ENCODE data around the gene ATN1. TPM values are rescaled to one million over a fixed set of nuclear protein-coding genes. Genes with fewer than 3 reads are reported as not detected.

The ATN1 gene
- total RNA-seq, 1 experiment from 2014 or later, result 3.1 TPM

DNA sequence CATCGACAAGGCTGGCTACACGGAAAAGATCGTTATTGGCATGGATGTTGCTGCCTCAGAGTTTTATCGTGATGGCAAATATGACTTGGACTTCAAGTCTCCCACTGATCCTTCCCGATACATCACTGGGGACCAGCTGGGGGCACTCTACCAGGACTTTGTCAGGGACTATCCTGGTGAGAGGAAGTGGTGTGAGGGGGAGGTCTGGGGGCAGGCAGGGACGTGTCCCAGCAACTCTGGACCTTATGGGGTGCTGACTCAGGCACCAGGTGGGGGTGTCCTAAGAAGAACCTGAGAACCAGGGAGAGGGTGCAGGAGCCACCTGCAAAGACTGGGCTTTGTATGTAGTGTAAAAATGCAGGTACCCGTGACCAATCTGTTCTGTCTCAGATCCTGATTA lies 8.2 kb upstream of the ATN1 start:
- in situ Hi-C loops (cut with HindIII; ENCODE audit: low pct_unique_long_range_greater_than_20kb, low sequenced_read_pairs), result no loop called here
- no peak for DNase-seq (ENCODE audit: low read depth, low spot score)

- in situ Hi-C loops (cut with HindIII; ENCODE audit: low pct_unique_long_range_greater_than_20kb, low sequenced_read_pairs), result no loop called here
Measured at GRCh38 chr12:6921539-6921938, 6.2 kb upstream of the ATN1 start.

GRCh38 chr12:6921996-6922946 lies 5.5 kb upstream of the ATN1 start:
- in situ Hi-C loops (cut with HindIII; ENCODE audit: low pct_unique_long_range_greater_than_20kb, low sequenced_read_pairs), result no loop called here
- DNase-seq (ENCODE audit: low read depth, low spot score), result no peak

More at GRCh38 chr12:6921539-6921938, 6.2 kb upstream of the ATN1 start:
- DNase-seq (ENCODE audit: low read depth, low spot score), result no peak

DNA sequence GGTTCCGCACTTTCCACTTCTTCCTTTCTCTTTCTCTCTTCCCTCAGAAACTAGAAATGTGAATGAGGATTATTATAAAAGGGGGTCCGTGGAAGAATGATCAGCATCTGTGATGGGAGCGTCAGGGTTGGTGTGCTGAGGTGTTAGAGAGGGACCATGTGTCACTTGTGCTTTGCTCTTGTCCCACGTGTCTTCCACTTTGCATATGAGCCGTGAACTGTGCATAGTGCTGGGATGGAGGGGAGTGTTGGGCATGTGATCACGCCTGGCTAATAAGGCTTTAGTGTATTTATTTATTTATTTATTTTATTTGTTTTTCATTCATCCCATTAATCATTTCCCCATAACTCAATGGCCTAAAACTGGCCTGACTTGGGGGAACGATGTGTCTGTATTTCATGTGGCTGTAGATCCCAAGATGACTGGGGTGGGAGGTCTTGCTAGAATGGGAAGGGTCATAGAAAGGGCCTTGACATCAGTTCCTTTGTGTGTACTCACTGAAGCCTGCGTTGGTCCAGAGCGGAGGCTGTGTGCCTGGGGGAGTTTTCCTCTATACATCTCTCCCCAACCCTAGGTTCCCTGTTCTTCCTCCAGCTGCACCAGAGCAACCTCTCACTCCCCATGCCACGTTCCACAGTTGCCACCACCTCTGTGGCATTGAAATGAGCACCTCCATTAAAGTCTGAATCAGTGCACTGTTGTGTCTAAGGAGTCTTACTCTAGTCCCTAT lies 4.6 kb upstream of the ATN1 start:
- in situ Hi-C loops (cut with HindIII; ENCODE audit: low pct_unique_long_range_greater_than_20kb, low sequenced_read_pairs), result no loop called here

GRCh38 chr12:6923851-6924250 lies 3.9 kb upstream of the ATN1 start:
- in situ Hi-C loops (cut with HindIII; ENCODE audit: low pct_unique_long_range_greater_than_20kb, low sequenced_read_pairs), result no loop called here

More for the DNA sequence above, 4.6 kb upstream of the ATN1 start:
- no peak for DNase-seq (ENCODE audit: low read depth, low spot score)

GRCh38 chr12:6925239-6925539 lies 2.6 kb upstream of the ATN1 start:
- no peak for DNase-seq (ENCODE audit: low read depth, low spot score)
- in situ Hi-C loops (cut with HindIII; ENCODE audit: low pct_unique_long_range_greater_than_20kb, low sequenced_read_pairs), result no loop called here

More at GRCh38 chr12:6923851-6924250, 3.9 kb upstream of the ATN1 start:
- DNase-seq (ENCODE audit: low read depth, low spot score), result no peak

DNA sequence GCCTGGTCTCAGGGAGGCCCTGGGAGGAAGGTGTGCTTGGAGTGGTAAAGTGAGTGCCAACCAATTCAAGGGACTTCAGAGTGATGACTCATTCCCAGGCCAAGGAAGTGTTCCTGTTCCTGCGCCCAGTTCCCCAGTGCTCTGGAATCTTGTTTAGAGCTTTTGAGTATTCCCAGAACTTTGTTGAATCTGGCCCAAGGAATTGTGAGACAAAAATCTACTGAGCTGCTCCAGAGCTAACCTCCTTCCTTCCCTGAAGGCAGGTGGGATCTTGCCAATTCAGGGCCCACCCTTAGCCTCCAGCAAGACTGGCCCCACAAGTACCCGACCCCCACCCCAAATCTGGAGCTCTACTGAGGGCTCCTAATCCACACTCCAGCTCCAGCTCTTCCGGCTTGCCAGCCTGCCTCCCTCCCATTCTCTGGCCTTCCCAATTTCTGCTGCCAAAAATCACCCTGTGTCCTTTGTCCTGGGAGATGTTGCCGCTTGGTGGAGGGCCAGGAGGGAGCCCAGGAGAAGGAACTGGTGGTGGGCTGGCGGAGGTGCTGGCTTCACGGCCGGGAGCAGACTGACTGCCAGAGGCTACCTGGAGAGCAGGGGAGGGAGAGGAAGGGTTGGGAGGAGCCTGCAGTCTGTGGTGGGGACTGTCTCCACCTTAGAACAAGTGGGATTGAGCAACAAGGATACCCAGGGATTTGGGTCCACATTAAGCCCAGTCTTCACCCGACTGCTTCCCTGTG lies 2.0 kb upstream of the ATN1 start:
- DNase-seq (ENCODE audit: low read depth, low spot score), result peak; percentile 67
- in situ Hi-C loops (cut with HindIII; ENCODE audit: low pct_unique_long_range_greater_than_20kb, low sequenced_read_pairs), result no loop called here

DNA sequence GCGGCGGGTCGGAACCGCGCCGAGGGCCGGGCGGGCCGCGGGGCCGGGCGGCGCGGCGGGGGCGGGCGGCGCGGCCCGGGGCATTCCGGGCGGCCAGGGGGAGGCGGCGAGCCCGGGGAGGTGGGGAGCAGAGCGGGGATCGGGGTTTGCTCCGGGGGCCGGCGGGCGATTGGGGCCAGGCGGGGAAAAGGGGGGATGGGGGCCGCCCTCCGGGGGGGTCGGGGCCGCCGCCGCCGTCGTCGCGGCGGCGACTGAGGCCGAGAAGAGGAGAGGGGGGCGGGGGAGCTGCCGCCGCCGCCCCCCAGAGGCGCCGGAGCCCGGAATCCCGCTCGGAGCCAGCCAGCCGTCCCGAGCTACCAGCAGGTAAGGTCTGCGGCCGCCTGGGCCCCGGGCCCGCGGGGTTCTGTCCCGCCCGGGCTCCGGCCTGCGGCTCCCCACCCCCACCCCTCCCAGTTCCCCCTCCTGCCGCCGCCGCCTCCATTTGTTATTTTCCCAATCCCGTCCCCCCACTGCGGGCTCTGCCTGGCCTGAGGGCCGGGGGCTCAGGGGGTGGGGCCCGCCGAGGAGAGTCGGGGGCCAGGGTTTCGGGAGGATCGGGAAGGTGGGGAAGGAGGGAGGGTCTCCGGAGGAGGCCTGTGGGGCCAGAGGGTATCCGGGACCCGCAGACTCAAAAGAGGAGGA lies 403 bp downstream of the ATN1 start:
- in situ Hi-C loops (cut with HindIII; ENCODE audit: low pct_unique_long_range_greater_than_20kb, low sequenced_read_pairs), result no loop called here
- no peak for DNase-seq (ENCODE audit: low read depth, low spot score)

DNA sequence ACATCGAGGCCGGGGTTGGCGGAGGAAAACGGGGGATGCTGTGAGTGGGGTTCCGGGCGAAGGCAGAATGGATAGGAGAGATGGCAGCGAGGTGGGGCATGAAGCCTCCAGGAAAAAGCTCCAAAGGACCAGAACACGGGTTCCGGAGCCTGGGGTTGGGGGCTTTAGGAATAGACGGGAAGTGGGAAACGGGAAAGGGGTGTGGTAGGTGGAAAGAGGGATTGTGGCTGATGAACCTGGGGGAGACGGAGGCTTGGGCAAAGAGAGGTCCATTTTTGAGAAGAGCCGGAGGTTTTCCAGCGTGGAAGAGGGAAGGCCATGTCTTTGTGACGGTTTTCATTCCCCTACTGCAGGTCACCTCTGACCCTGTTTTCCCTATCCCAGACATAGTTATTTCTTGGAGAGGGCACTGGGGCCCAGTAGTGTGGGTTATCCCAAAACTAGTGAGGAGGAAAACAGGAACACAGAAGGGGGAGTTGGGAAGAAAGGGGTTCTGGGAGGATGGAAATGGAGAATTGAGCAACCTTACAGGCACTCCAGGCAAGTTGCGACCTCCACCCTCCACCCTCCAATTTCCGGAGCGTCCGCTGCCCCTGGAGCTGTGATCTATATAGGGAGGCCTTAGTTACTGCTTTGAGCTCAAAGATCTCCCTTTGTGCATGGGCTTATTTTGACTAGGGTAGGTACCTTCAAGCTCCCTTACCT lies 1.1 kb downstream of the ATN1 start:
- in situ Hi-C loops (cut with HindIII; ENCODE audit: low pct_unique_long_range_greater_than_20kb, low sequenced_read_pairs), result no loop called here
- no peak for DNase-seq (ENCODE audit: low read depth, low spot score)

DNA sequence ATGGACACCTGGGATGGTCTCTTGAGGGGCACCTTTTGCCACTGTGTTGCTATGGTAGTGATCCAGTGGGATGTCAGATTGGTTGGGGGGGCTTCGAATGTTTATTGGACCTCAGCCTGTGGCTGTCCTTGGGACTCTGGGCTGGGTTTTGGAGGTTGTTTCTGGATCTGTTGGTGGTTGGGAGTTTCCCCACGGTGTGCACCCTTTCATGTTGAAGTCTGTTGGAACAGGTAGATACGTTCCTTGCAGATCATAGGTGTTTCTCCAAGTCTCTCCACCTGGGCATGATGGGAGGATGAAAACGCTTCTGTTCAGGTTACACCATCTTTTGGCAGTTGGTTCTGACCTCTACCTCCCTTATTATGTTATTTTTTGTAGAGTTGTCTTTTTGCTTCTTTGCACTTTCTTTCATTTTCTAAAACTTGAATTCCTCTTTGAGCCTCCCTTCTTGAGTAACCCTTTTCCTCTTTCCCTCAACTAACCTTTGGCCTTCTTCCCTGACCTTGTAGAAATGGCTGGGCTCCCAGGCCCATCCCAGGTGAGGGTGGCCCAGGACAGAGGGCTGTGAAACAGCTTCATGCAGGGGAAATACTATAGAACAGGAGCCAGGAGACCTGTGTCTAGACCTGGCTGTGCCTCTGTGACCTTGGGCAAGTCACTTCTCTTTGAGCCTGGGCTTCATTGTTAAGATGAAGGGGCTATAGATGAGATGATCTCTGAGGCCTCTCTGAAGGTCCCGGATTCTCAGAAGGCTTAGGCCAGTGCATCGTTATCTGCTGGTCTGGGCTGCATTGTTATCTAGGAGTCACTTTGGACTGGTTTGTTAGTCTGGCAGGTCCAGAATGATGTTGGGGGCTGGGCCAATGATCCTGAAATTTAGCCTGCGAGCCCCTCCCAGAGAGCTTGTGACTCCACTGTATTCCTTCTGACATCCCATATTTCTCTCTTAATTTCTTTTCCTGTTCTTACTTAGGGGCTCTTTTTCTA lies 2.0 kb downstream of the ATN1 start:
- in situ Hi-C loops (cut with HindIII; ENCODE audit: low pct_unique_long_range_greater_than_20kb, low sequenced_read_pairs), result no loop called here
- DNase-seq (ENCODE audit: low read depth, low spot score), result no peak

- in situ Hi-C loops (cut with HindIII; ENCODE audit: low pct_unique_long_range_greater_than_20kb, low sequenced_read_pairs), result no loop called here
- DNase-seq (ENCODE audit: low read depth, low spot score), result no peak
Measured at GRCh38 chr12:6932766-6933165, 5.0 kb downstream of the ATN1 start.

DNA sequence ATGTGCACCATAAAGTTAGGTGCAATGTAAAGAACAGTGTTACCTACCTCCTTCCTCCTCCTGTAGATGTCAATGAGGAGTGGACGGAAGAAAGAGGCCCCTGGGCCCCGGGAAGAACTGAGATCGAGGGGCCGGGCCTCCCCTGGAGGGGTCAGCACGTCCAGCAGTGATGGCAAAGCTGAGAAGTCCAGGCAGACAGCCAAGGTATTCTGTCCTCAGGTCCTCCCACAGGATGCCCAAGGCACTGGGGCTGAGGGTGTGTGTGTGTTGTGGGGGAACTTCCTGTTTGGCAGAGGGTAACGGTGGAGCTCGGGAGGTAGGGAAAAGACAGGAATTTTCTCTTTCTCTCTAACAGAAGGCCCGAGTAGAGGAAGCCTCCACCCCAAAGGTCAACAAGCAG lies 6.4 kb downstream of the ATN1 start:
- DNase-seq (ENCODE audit: low read depth, low spot score), result no peak
- in situ Hi-C loops (cut with HindIII; ENCODE audit: low pct_unique_long_range_greater_than_20kb, low sequenced_read_pairs), result no loop called here

- in situ Hi-C loops (cut with HindIII; ENCODE audit: low pct_unique_long_range_greater_than_20kb, low sequenced_read_pairs), result no loop called here
- no peak for DNase-seq (ENCODE audit: low read depth, low spot score)
Measured at GRCh38 chr12:6935371-6936193, 7.8 kb downstream of the ATN1 start.

GRCh38 chr12:6936194-6936635 lies 8.5 kb downstream of the ATN1 start:
- DNase-seq (ENCODE audit: low read depth, low spot score), result no peak
- in situ Hi-C loops (cut with HindIII; ENCODE audit: low pct_unique_long_range_greater_than_20kb, low sequenced_read_pairs), result no loop called here

All from SK-MEL-5 (cell line).